Measurements from ENCODE around the gene KRT86.

- TF ChIP-seq, protein P1, sequence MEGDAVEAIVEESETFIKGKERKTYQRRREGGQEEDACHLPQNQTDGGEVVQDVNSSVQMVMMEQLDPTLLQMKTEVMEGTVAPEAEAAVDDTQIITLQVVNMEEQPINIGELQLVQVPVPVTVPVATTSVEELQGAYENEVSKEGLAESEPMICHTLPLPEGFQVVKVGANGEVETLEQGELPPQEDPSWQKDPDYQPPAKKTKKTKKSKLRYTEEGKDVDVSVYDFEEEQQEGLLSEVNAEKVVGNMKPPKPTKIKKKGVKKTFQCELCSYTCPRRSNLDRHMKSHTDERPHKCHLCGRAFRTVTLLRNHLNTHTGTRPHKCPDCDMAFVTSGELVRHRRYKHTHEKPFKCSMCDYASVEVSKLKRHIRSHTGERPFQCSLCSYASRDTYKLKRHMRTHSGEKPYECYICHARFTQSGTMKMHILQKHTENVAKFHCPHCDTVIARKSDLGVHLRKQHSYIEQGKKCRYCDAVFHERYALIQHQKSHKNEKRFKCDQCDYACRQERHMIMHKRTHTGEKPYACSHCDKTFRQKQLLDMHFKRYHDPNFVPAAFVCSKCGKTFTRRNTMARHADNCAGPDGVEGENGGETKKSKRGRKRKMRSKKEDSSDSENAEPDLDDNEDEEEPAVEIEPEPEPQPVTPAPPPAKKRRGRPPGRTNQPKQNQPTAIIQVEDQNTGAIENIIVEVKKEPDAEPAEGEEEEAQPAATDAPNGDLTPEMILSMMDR (IDR thresholded peaks at IDR 0.05) = no peak
- TF ChIP-seq EZH2 (IDR thresholded peaks at IDR 0.05) = no peak
These were observed 31.1 kb upstream of the KRT86 start for GRCh38 chr12:52243259-52243855.
